ENCODE data around the gene TTYH1.
A peak's percentile ranks its signal among the peaks of the same experiment; 100 is the strongest.
"Not testable (repeated sequence)": the region's sequence is repeated elsewhere in the genome, so short reads cannot be mapped to it uniquely, and the experiment has no call there.

Gene TTYH1

GRCh38 chr19:54459282-54460229 lies 44.3 kb downstream of the TTYH1 start:
- no peak for DNase-seq (ENCODE audit: low read depth in 3 of 3, low spot score in 1 of 3)

- DNase-seq (ENCODE audit: low read depth in 3 of 3, low spot score in 1 of 3) = no peak
Observed at GRCh38 chr19:54460230-54461005, 45.2 kb downstream of the TTYH1 start.

DNA sequence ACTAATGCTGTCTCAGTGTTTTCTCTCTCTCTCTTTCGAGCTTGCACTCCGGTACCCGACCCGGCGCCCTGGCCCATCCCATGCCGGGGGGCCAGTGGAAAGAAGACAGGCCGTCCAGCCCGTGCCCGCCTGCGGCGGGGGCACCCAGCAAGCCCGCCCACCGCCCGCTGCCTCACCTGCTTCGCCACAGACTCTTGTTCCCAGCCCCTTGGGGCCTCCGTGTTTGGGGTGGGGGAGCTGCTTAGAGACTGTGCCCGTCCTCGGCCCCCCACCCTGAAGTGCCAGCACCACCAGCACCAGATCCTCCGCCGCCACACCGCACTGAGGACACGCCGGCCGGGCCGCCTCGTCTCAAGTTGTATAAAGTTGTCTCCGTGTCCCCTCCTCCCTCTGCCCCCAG lies 45.9 kb downstream of the TTYH1 start:
- no peak for DNase-seq (ENCODE audit: low read depth in 3 of 3, low spot score in 1 of 3)

- DNase-seq (ENCODE audit: low read depth in 3 of 3, low spot score in 1 of 3) = no peak
Observed at GRCh38 chr19:54461613-54462012, 46.3 kb downstream of the TTYH1 start.

DNA sequence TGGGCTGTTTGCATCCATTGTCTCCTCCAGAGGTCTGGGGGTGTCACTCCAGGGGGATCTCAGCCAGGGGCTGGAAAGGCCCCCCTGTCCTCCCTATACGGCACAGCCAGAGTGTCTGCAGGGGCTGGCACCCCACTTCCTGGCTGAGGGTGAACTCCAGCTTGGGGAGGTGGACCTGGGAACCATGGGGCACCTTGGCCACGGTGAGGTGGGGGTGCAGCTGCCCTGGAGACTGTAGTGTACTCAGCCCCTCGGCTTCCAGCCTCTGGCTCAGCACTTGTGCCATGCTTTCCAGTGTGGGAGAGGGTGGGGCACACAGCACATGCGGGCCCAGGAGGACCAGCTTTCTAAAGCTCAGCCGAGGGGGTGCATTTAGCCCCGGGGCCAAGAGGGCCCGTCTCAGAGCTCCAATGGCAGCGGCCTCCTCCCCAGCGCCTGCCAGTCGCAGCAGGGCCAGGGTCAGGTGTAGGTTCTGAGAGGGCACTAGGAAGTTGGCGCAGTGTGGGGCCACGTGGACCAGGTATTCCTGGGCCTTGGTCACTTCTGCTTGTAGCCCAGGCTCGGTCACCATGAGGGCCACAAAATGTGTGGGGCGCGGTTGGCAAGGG lies 46.9 kb downstream of the TTYH1 start:
- no peak for DNase-seq (ENCODE audit: low read depth in 3 of 3, low spot score in 1 of 3)

GRCh38 chr19:54462655-54463530 lies 47.6 kb downstream of the TTYH1 start:
- peak in 2 of 3 donors; percentile 25 to 48 for DNase-seq (ENCODE audit: low read depth in 3 of 3, low spot score in 1 of 3)

- DNase-seq (ENCODE audit: low read depth in 3 of 3, low spot score in 1 of 3) = peak; percentile 64 to 88 (median 82)
Observed at GRCh38 chr19:54463531-54464043, 48.3 kb downstream of the TTYH1 start, which contains the start of gene LENG9. Gene LENG9, minus strand, starts transcription at chr19:54463778. Its CDS starts 252 bp downstream, at chr19:54463526.

DNA sequence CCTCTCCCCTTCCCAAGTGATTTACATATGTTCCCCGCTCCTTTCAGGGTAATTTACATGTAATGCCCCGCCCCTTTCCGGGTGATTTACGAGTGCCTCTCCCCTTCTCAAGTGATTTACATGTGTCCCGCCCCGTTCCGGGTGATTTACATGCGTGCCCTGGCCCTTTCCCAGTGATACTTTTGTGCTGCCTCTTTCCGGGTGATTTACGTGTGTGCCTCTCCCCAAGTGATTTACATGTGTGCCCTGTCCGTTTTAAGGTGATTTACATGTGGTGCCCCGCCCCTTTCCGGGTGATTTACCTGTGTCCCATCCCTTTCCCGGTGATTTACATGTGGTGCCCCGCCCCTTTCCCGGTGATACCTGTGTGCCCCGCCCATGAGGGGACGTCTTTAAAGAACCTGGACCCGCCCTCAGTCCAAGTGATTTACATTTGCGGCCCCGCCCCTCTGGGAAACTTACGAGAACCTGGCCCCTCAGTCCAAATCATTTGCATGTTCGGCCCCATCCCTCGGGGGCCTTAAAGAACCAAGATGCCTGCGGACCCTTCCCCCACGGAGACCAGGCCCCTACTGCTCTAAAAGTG lies 48.9 kb downstream of the TTYH1 start:
- peak; percentile 43 to 71 (median 44) for DNase-seq (ENCODE audit: low read depth in 3 of 3, low spot score in 1 of 3)

DNA sequence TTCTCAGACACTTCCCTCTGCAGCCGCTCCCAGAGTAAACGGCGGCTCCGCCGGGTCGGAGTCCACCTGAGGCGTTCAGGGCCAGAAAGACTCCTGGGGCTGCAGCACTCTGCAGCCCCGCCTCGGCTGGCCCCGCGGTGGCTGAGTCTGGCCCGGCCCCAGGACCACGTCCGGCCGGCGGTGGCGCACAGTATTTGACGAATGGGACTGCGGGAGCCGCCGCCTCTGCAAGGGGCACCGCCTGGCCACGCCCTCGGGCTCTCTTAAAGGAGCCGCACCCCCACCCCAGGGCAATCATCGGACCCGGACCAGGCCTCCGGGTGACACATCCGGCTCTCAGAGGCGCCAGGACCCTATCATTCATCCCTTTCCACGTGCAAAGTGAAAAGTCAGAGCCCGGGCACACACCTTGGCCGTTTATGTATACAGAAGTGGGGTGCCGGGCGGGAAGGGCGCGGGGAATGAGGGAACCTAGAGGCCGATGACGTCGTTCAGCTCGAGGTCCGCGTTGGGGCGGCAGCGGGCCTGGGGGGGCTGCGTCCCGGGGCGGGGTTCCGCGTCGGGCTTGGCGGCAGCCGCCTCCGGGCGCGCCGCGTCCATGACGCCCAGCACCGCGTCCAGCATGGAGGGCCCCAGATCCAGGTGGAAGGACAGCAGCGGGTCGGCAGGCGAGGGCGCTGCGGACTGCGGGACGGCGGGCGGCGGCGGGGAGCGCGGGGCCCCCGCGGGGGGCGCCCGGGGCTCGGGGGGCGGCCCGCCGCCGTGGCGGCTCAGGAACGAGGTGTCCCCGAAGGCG lies 49.6 kb downstream of the TTYH1 start:
- peak in 2 of 3 donors; percentile 16 to 52 for DNase-seq (ENCODE audit: low read depth in 3 of 3, low spot score in 1 of 3)

DNA sequence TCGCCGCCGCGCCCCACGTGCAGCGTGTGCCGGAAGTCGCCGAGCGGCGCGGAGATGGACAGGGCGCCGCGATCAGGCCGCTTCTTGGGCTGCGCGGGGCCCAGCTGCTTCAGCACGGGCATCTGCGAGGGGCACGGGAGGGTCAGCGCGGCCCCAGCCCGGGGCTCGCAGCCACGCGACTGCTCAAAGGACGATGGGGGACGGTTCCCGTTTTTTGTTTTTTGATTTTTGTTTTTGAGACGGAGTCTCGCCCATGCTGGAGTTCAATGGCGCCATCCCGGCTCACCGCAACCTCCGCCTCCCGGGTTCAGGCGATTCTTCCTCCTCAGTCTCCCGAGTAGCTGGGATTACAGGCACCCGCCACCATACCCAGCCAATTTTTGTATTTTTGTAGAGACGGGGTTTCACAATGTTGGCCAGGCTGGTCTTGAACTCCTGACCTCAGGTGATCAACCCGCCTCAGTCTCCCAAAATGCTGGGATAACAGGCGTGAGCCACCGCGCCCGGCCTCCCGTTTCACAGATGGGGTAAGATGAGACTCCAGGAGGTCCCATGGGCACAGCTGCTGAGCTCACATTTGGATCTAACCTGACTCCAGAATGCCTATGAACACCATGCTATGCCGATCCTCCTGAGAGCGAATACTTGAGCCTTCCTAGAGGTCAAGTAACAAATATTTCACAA lies 50.3 kb downstream of the TTYH1 start:
- no peak for DNase-seq (ENCODE audit: low read depth in 3 of 3, low spot score in 1 of 3)

- DNase-seq (ENCODE audit: low read depth in 3 of 3, low spot score in 1 of 3) = not testable (repeated sequence)
Observed at GRCh38 chr19:54466110-54466480, 50.8 kb downstream of the TTYH1 start.

DNA sequence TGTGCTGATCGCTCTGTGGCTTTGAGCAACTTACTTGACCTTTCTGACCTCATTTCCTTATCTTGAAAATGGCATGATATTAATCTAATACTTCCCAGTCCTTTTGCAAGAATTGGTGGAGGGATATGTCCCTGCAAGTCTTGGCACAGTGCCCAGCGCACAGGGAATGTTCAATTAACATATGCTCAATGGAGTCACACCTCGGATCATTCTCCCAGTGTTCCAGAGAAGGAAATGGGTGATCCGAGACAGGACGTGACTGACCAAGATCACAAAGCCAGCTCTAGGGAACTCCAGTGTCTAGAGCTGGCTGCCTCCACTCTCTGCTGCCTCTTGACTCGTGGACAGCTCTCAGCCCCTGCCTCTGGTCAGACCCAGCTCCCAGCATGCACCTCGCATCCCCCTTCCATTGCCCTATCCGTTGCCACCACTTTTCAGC lies 54.3 kb downstream of the TTYH1 start:
- no peak for DNase-seq (ENCODE audit: low read depth in 3 of 3, low spot score in 1 of 3)

GRCh38 chr19:54470276-54470887 lies 55.1 kb downstream of the TTYH1 start:
- no peak for DNase-seq (ENCODE audit: low read depth in 3 of 3, low spot score in 1 of 3)

- DNase-seq (ENCODE audit: low read depth in 3 of 3, low spot score in 1 of 3) = no peak
Observed at GRCh38 chr19:54470991-54471782, 55.9 kb downstream of the TTYH1 start.

DNA sequence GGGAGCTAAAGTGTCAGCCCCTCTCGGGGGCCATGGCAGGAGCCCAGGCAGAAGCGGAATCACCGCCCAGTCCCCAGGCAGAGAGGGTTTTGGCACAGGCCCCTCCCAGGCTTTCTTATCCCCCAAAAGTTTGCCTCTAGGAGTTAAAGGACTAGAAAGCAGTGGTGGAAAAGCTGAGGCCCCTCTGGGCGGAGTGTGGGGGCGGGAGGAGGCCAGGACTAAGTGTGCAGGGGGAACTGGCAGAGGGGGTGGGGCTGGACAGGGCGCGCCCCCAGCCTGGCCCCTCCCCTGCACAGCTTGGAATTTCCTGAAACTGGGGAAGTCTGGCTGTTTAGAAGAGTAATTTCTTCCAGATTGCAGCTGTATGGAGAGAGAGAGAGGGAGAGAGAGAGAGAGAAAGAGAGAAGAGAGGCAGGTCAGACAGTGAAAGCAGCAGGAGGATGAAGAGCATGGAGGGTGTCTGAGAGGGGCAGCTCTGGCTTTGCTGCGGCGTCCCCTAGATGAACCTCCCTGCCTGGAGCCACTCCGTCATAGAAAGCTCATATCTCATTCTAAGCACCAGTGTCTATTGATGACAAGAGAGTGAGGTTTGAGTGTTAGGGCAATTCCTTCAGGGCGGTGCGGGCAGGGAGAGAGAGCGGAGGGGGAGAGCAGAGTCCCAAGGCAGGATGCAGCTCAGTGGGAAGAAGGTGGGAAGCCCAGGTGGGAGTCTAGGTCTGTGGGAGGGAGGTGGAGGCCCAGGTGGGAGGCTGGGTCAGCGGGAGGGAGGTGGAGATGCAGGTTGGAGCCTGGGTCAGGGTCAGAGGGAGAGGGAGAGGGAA lies 58.0 kb downstream of the TTYH1 start, which contains the start of gene CDC42EP5:
CDC42EP5 (minus strand) TSS at position 226 of the 821 bp plus-strand sequence. CDS start 7,749 bp downstream, outside the sequence.
- DNase-seq (ENCODE audit: low read depth in 3 of 3, low spot score in 1 of 3) = no peak

- DNase-seq (ENCODE audit: low read depth in 3 of 3, low spot score in 1 of 3) = no peak
Observed at GRCh38 chr19:54473892-54474372, 58.7 kb downstream of the TTYH1 start.
